GM18505 (cell line): ENCODE measurements around the gene UBASH3B.

Experiments
- ATAC-seq: cut with Tn5 transposase; IDR thresholded peaks from one replicate; pipeline ENCODE4 v1.9.1; 2021; ENCODE audit not compliant: unreplicated experiment
- POLR2A ChIP-seq: IDR thresholded peaks from 4 replicates; pipeline ENCODE4 v1.6.1; 2011; ENCODE audit warnings: borderline replicate concordance; ENCODE audit not compliant: insufficient read depth, insufficient read length; ENCODE audit errors: extremely low read depth

The UBASH3B gene

GRCh38 chr11:122781378-122782195 lies 126.1 kb downstream of the UBASH3B start:
- no peak for ATAC-seq
- no peak for TF ChIP-seq POLR2A

GRCh38 chr11:122782222-122782621 lies 126.7 kb downstream of the UBASH3B start:
- ATAC-seq: no peak
- TF ChIP-seq POLR2A: no peak

GRCh38 chr11:122784325-122784955 lies 128.9 kb downstream of the UBASH3B start:
- TF ChIP-seq POLR2A: no peak
- no peak for ATAC-seq

- TF ChIP-seq POLR2A: no peak
- no peak for ATAC-seq
Measured at GRCh38 chr11:122785031-122785541, 129.6 kb downstream of the UBASH3B start.

- no peak for ATAC-seq
- no peak for TF ChIP-seq POLR2A
Measured at GRCh38 chr11:122786896-122787295, 131.4 kb downstream of the UBASH3B start.

GRCh38 chr11:122788781-122789535 lies 133.4 kb downstream of the UBASH3B start:
- TF ChIP-seq POLR2A: no peak
- ATAC-seq: no peak

- ATAC-seq: no peak
- TF ChIP-seq POLR2A: no peak
Measured at GRCh38 chr11:122789907-122790306, 134.4 kb downstream of the UBASH3B start.

GRCh38 chr11:122791411-122791810 lies 135.9 kb downstream of the UBASH3B start:
- no peak for ATAC-seq
- no peak for TF ChIP-seq POLR2A

- no peak for ATAC-seq
- no peak for TF ChIP-seq POLR2A
Measured at GRCh38 chr11:122791836-122792235, 136.3 kb downstream of the UBASH3B start.

- no peak for TF ChIP-seq POLR2A
- ATAC-seq: no peak
Measured at GRCh38 chr11:122793515-122793914, 138.0 kb downstream of the UBASH3B start.

- TF ChIP-seq POLR2A: no peak
Measured at GRCh38 chr11:122795307-122795706, 139.8 kb downstream of the UBASH3B start.

GRCh38 chr11:122796128-122796717 lies 140.7 kb downstream of the UBASH3B start:
- no peak for ATAC-seq
- TF ChIP-seq POLR2A: no peak

More at GRCh38 chr11:122795307-122795706, 139.8 kb downstream of the UBASH3B start:
- no peak for ATAC-seq

GRCh38 chr11:122797651-122798050 lies 142.1 kb downstream of the UBASH3B start:
- no peak for ATAC-seq
- TF ChIP-seq POLR2A: no peak
